Esophagus muscularis mucosa (tissue), 3 donors: ENCODE data around the gene PAFAH1B2.

Experiments
- CTCF ChIP-seq, 3 experiments: fragments of 200-600 bp in 2 of 3; fragments of 450-650 bp in 1 of 3; sonication (generic) in 2 of 3; IDR thresholded peaks; one replicate each; pipeline ENCODE4 v1.5.1; 2017 to 2019; ENCODE audit warnings: antibody characterized with exemption in 3 of 3, mild to moderate bottlenecking in 2 of 3, moderate library complexity in 1 of 3
- POLR2A ChIP-seq: fragments of 450-650 bp; IDR thresholded peaks from one replicate; pipeline ENCODE4 v1.6.1; 2017; ENCODE audit warnings: antibody characterized with exemption, moderate library complexity, mild to moderate bottlenecking, low read depth
- POLR2AphosphoS5 ChIP-seq, 2 donors: sonication (generic); formaldehyde crosslinking; IDR thresholded peaks; one replicate each; pipeline ENCODE4 v1.6.1; 2017; ENCODE audit warnings: antibody characterized with exemption in 2 of 2

DNA sequence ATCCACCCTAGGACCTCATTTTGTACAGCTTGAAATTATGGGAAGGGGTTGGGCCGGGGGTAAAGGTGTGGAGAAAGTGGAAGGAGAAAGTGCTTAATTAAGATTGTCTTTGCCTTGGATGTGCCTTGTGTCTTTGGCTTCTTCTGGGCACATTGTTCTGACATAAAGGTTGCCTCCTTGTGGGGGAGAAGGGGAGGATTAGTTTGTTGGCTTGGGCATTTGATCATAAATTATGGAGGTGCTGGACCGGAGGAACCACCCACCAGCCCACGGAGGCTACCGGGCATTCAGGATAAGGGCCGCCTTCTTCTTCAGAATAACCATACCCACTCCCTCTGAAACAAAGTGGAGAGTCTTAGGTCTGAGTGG is 1.3 kb downstream of the PAFAH1B2 start:
- no peak for TF ChIP-seq CTCF (IDR thresholded peaks at IDR 0.05)
- no peak for TF ChIP-seq POLR2A
- no peak for TF ChIP-seq POLR2AphosphoS5 (IDR thresholded peaks at IDR 0.05)
